HG03280 (cell line): ENCODE measurements around the gene PSMB10.
"Not testable (repeated sequence)": the region's sequence is repeated elsewhere in the genome, so short reads cannot be mapped to it uniquely, and the experiment has no call there.

Source experiments
- ATAC-seq: cut with Tn5 transposase; IDR thresholded peaks from one replicate; pipeline ENCODE4 v1.9.1; 2021; ENCODE audit warnings: mild to moderate bottlenecking, moderate library complexity; ENCODE audit not compliant: unreplicated experiment

Gene PSMB10

GRCh38 chr16:67936124-67936879, at the start of gene PSMB10:
Gene PSMB10, minus strand, starts transcription at chr16:67936850. Its CDS starts 101 bp downstream, at chr16:67936749.
- ATAC-seq = no peak

GRCh38 chr16:67982011-67982696, 45.5 kb upstream of the PSMB10 start:
- no peak for ATAC-seq

GRCh38 chr16:67979955-67980678, 43.5 kb upstream of the PSMB10 start, which contains the start of gene DPEP3:
Gene DPEP3, minus strand, starts transcription at chr16:67980499. Its CDS starts 119 bp downstream, at chr16:67980380.
- ATAC-seq = no peak

- ATAC-seq = no peak
These were observed 41.0 kb upstream of the PSMB10 start for GRCh38 chr16:67977469-67978227.

GRCh38 chr16:67977005-67977404, 40.4 kb upstream of the PSMB10 start:
- no peak for ATAC-seq

- ATAC-seq = no peak
These were observed 39.6 kb upstream of the PSMB10 start for GRCh38 chr16:67976205-67976604.

- no peak for ATAC-seq
These were observed 38.9 kb upstream of the PSMB10 start for GRCh38 chr16:67975321-67976105.

GRCh38 chr16:67972285-67972684, 35.6 kb upstream of the PSMB10 start:
- not testable (repeated sequence) for ATAC-seq

GRCh38 chr16:67971111-67971510, 34.5 kb upstream of the PSMB10 start:
- no peak for ATAC-seq

- ATAC-seq = no peak
These were observed 32.8 kb upstream of the PSMB10 start for GRCh38 chr16:67969254-67970039.

GRCh38 chr16:67968400-67969253, 32.0 kb upstream of the PSMB10 start, which contains the start of gene SLC12A4:
Gene SLC12A4, minus strand, starts transcription at chr16:67968637. Its CDS starts 84 bp downstream, at chr16:67968553.
- ATAC-seq = peak; percentile 88

GRCh38 chr16:67967958-67968399, 31.3 kb upstream of the PSMB10 start:
- ATAC-seq = peak; percentile 24

- ATAC-seq = no peak
These were observed 30.7 kb upstream of the PSMB10 start for GRCh38 chr16:67967183-67967957.

GRCh38 chr16:67966549-67967182, 30.0 kb upstream of the PSMB10 start:
- no peak for ATAC-seq

GRCh38 chr16:67965668-67966548, 29.3 kb upstream of the PSMB10 start:
- no peak for ATAC-seq
